WERI-Rb-1 (cell line): ENCODE measurements around the gene ASB10.

Experiments used
- DNase-seq: peaks from one replicate; pipeline ENCODE4 v3.0.0-alpha.2; 2020
- H3K27ac ChIP-seq: fragments of 250-450 bp; sonication (Bioruptor Pico); 2 replicates; pipeline ENCODE4 v1.5.1; 2020; ENCODE audit warnings: mild to moderate bottlenecking, moderate library complexity
- H3K27me3 ChIP-seq: fragments of 250-450 bp; sonication (Bioruptor Pico); 2 replicates; pipeline ENCODE4 v1.5.1; 2021; ENCODE audit warnings: mild to moderate bottlenecking, low read depth, moderate library complexity; ENCODE audit not compliant: insufficient read depth, severe bottlenecking
- H3K36me3 ChIP-seq: fragments of 250-450 bp; sonication (Bioruptor Pico); 2 replicates; pipeline ENCODE4 v1.5.1; 2020; ENCODE audit warnings: mild to moderate bottlenecking, moderate library complexity
- H3K4me3 ChIP-seq: 2 replicates; pipeline ENCODE4 v1.5.1; 2011; ENCODE audit warnings: low read depth, mild to moderate bottlenecking, control low read depth, low read length
- H3K9me3 ChIP-seq: fragments of 250-450 bp; sonication (Bioruptor Pico); 2 replicates; pipeline ENCODE4 v1.5.1; 2021; ENCODE audit warnings: mild to moderate bottlenecking, moderate library complexity; ENCODE audit not compliant: severe bottlenecking
- CTCF ChIP-seq: IDR thresholded peaks from 2 replicates; pipeline ENCODE4 v1.5.1; 2011; ENCODE audit warnings: low read depth, mild to moderate bottlenecking, control low read depth, inconsistent platforms, low read length

Gene ASB10

GRCh38 chr7:151202836-151203235 is 15.8 kb upstream of the ASB10 start:
- Histone ChIP-seq H3K9me3 (no peaks in the 10 kb centered on the region), H3K27me3 (no peaks in the 10 kb centered on the region), H3K36me3 (no peaks in the 10 kb centered on the region), H3K27ac (no peak overlapping the region), H3K4me3 (no peak overlapping the region)
- no peak for TF ChIP-seq CTCF
- DNase-seq: no peak

GRCh38 chr7:151201751-151202150 is 14.7 kb upstream of the ASB10 start:
- Histone ChIP-seq H3K27me3 (no peaks in the 10 kb centered on the region), H3K27ac (no peak overlapping the region), H3K4me3 (no peak overlapping the region), H3K36me3 (no peaks in the 10 kb centered on the region), H3K9me3 (no peaks in the 10 kb centered on the region)
- DNase-seq: no peak
- no peak for TF ChIP-seq CTCF

GRCh38 chr7:151201344-151201743 is 14.3 kb upstream of the ASB10 start:
- Histone ChIP-seq H3K4me3 (no peak overlapping the region), H3K27ac (no peak overlapping the region), H3K36me3 (no peaks in the 10 kb centered on the region), H3K9me3 (no peaks in the 10 kb centered on the region), H3K27me3 (no peaks in the 10 kb centered on the region)
- DNase-seq: no peak
- TF ChIP-seq CTCF: no peak

GRCh38 chr7:151198945-151199848 is 12.1 kb upstream of the ASB10 start:
- Histone ChIP-seq H3K9me3 (no peaks in the 10 kb centered on the region), H3K27ac (peak overlapping the region; percentile 52), H3K36me3 (no peaks in the 10 kb centered on the region), H3K4me3 (no peak overlapping the region), H3K27me3 (no peaks in the 10 kb centered on the region)
- peak; percentile 78 for DNase-seq
- no peak for TF ChIP-seq CTCF

DNA sequence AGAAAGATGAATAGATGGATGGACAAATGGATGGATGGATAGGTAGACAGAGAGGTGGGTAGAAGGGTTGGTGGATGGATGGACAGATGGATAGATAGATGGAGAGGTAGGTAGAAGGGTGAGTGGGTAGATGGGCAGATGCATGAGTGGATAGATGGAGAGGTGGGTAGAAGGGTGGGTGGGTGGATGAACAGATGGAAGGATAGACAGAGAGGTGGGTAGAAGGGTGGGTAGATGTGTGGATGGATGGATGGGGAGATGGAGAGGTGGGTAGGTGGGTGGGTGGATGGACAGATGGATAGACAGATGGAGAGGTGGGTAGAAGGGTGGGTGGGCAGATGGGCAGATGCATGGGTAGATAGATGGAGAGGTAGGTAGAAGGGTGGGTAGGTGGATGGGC is 10.9 kb upstream of the ASB10 start:
- no peaks in the 10 kb centered on the region for H3K36me3 ChIP-seq
- no peaks in the 10 kb centered on the region for H3K27me3 ChIP-seq
- no peak for TF ChIP-seq CTCF
- no peak overlapping the region for H3K27ac ChIP-seq
- H3K4me3 ChIP-seq: no peak overlapping the region
- no peaks in the 10 kb centered on the region for H3K9me3 ChIP-seq
- DNase-seq: no peak
